Fibroblast of mammary gland (primary cell): ENCODE results near the gene SELENOI.

Experiments used
- DNase-seq: peaks from one replicate; pipeline ENCODE4 v3.0.0-alpha.2; 2010; ENCODE audit warnings: low read depth
- H3K4me3 ChIP-seq: 2 replicates; pipeline ENCODE4 v1.5.1; 2011; ENCODE audit warnings: low read depth, mild to moderate bottlenecking, low read length, moderate library complexity; ENCODE audit not compliant: control insufficient read depth
- TF ChIP-seq, protein P1 (sequence below): conservative IDR thresholded peaks from 2 replicates; pipeline ENCODE4 v1.5.1; 2011; ENCODE audit warnings: low read depth, low read length, inconsistent platforms; ENCODE audit not compliant: control insufficient read depth, insufficient read depth

SELENOI gene

DNA sequence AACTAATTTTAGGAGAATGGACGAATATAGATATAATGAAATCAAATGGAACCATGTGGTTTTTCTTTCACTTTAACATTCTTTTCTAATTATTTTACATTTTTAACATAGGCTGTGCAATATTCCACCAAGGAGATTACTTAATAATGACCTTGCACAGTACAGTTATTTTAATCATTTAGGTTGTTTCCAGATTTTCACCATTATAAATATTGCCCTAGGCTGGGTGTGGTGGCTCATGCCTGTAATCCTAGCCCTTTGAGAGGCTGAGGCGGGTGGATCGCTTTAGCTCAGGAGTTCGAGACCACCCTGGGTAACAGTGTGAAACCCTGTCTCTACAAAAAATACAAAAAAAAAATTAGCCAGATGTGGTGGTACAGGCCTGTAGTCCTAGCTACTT lies 41.2 kb downstream of the SELENOI start:
- no peak overlapping the region for H3K4me3 ChIP-seq
- DNase-seq = no peak
- TF ChIP-seq, protein P1, sequence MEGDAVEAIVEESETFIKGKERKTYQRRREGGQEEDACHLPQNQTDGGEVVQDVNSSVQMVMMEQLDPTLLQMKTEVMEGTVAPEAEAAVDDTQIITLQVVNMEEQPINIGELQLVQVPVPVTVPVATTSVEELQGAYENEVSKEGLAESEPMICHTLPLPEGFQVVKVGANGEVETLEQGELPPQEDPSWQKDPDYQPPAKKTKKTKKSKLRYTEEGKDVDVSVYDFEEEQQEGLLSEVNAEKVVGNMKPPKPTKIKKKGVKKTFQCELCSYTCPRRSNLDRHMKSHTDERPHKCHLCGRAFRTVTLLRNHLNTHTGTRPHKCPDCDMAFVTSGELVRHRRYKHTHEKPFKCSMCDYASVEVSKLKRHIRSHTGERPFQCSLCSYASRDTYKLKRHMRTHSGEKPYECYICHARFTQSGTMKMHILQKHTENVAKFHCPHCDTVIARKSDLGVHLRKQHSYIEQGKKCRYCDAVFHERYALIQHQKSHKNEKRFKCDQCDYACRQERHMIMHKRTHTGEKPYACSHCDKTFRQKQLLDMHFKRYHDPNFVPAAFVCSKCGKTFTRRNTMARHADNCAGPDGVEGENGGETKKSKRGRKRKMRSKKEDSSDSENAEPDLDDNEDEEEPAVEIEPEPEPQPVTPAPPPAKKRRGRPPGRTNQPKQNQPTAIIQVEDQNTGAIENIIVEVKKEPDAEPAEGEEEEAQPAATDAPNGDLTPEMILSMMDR = no peak

DNA sequence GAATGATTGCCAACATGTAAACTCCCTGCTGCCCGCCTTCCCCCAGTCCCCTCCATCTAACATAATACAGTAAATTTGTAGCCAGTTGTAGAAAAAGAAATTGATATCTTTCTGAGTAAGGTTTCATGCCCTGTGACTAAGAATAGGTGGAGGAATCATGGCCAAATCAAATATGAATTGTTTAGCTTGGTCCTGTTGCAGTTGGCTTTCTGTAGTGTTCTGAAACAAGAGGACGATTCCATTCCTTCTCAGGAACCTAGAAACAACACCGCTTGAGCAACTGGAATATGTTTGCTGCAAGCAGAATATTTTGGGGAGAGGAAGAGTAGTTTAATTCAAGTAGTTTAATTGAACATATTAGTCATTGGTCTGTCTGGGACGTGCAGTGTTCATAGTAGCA lies 48.8 kb downstream of the SELENOI start:
- DNase-seq = no peak
- TF ChIP-seq, protein P1 = no peak

DNA sequence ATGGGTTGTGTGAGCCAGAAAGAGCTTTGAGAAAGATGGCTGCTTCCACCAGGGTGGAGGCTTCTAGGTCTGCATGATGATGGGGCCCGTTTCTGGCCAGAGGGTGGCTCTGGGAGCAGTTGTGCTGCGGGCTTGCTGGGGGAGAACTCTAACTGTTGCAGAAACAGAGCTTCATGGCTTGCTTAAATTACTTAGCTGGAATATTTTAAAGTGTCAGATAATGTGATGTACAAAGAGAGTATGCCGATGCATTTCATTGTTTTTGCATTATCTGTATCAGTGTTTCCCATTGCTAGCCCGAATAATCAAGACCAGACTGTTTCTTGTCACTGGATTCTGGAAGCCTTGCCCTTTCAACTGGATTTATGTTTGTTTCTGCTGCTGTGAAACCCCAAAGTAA lies 49.5 kb downstream of the SELENOI start:
- no peak for DNase-seq
- TF ChIP-seq, protein P1 = no peak
- H3K4me3 ChIP-seq = no peak overlapping the region

More for the DNA sequence above, 48.8 kb downstream of the SELENOI start:
- H3K4me3 ChIP-seq = no peak overlapping the region

DNA sequence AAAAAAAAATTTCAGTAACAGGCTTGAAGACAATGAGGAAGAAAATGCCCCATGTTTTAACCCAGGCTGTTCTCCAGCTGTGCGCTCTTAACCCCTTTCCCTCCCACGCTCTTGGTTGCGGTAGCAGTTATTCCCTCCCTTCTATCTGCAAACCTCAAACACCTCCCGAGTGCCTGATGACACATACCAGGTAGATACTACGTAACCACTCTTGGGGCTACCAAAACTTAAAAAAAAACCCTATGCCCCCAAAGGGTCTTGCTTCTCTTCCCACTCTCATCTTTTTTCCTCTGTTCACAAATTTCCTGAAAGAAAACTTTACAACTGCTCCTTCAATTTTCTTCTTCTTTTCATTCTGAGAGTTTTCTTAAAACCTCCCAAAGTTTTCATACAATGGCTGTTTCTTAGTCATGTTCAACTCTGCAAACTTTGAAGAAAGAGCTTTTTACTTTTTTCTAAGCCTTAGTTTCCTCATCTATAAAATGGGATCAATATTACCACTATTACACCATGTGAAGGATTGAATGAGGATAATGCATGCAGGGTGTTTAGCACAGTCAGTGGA lies 50.9 kb downstream of the SELENOI start:
- no peak for DNase-seq
- H3K4me3 ChIP-seq = no peak overlapping the region
- TF ChIP-seq, protein P1 = no peak

DNA sequence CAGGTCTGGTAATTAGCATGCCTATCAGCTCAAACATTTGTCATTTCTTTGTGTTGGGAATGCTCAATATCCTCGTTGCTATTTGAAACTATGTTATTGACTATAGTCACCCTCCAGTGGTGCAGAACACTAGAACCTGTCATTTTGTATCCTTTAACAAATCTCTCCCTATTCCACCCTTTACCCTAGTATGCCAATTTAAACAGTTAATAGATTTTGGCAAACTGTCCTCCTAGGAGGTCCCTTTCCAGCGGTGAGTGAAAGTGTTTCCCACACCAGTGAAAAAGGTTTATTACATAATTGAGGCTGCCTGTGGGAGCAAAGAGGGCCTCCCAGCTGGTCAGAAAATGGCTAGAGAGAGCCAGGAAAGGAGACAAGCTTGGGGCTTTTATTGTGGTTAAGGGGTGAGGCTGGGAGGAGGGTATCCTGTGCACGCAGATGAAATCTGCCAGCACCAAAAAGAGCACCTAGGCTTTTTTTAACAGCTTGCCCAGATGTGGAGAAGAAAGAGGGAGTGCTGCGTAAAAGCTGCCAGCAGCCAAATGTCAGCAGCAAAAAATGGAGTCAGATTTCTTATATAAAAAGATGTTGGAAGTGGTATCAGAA lies 53.9 kb downstream of the SELENOI start:
- H3K4me3 ChIP-seq = no peak overlapping the region
- TF ChIP-seq, protein P1 = no peak
- no peak for DNase-seq

DNA sequence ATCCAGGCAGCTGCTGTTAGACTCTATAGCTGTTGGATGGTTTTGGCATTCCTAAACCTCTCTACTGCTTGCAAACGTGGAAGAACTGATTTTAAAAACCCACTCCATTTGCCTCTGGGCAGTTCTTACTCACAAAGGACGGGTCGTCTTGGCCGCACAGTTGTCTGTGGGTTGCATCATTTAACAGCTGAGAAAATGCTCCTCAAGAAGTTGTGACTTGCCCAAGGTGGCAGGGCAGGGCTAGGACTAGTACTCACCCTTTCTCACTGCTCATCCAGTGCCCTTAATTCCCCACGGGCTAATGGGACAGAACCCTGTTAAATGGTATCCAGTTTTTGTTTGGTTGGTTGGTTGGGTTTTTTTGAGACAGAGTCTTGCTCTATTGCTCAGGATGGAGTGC lies 54.8 kb downstream of the SELENOI start:
- DNase-seq = no peak
- TF ChIP-seq, protein P1 = no peak
- no peak overlapping the region for H3K4me3 ChIP-seq
